HFF-Myc (cell line): ENCODE measurements around the gene STXBP3.
"Not testable (repeated sequence)": the region's sequence is repeated elsewhere in the genome, so short reads cannot be mapped to it uniquely, and the experiment has no call there.

Experiments used
- DNase-seq: peaks from one replicate; pipeline ENCODE4 v3.0.0-alpha.2; 2011; ENCODE audit warnings: low read depth; ENCODE audit errors: extremely low read depth
- H3K4me3 ChIP-seq: replicated peaks from 2 replicates; pipeline ENCODE4 v1.5.1; 2011; ENCODE audit warnings: low read depth, mild to moderate bottlenecking, control low read depth, low read length
- CTCF ChIP-seq: IDR thresholded peaks from 2 replicates; pipeline ENCODE4 v1.5.1; 2012; ENCODE audit warnings: mild to moderate bottlenecking, low read depth, low read length, control low read depth; ENCODE audit errors: missing control alignments

STXBP3 gene

GRCh38 chr1:108779455-108779854 lies 33.0 kb downstream of the STXBP3 start:
- DNase-seq, result no peak
- no peak overlapping the region for H3K4me3 ChIP-seq
- TF ChIP-seq CTCF, result no peak

GRCh38 chr1:108780937-108781574 lies 34.6 kb downstream of the STXBP3 start:
- DNase-seq, result no peak
- no peak for TF ChIP-seq CTCF
- H3K4me3 ChIP-seq, result no peak overlapping the region

GRCh38 chr1:108781575-108781944 lies 35.1 kb downstream of the STXBP3 start:
- not testable (repeated sequence) for H3K4me3 ChIP-seq, DNase-seq

- no peak for TF ChIP-seq CTCF
- no peak for DNase-seq
- H3K4me3 ChIP-seq, result no peak overlapping the region
Observed at GRCh38 chr1:108785264-108785663, 38.8 kb downstream of the STXBP3 start.

- no peak for TF ChIP-seq CTCF
- no peak overlapping the region for H3K4me3 ChIP-seq
- no peak for DNase-seq
Observed at GRCh38 chr1:108785880-108786279, 39.4 kb downstream of the STXBP3 start.

GRCh38 chr1:108791790-108792189 lies 45.3 kb downstream of the STXBP3 start:
- no peak for TF ChIP-seq CTCF
- DNase-seq, result no peak
- no peak overlapping the region for H3K4me3 ChIP-seq

- no peak overlapping the region for H3K4me3 ChIP-seq
- DNase-seq, result no peak
- TF ChIP-seq CTCF, result no peak
Observed at GRCh38 chr1:108792420-108792819, 45.9 kb downstream of the STXBP3 start.
